ENCODE data around the gene RARG. TPM values are rescaled to one million over a fixed set of nuclear protein-coding genes. Genes with fewer than 3 reads are reported as not detected.

The RARG gene
- total RNA-seq, 1 experiment from 2014 or later, result 11.8 TPM

- no TSS peak for BruUV-seq (replicated peaks)
- TF ChIP-seq CTCF (IDR thresholded peaks at IDR 0.05; ENCODE audit: insufficient read depth in 1 of 2, low read depth in 1 of 2, low read length in 1 of 2, severe bottlenecking in 1 of 2, unreplicated experiment in 1 of 2), result no peak
- H3K4me3 Mint-ChIP-seq (ENCODE audit: unreplicated experiment), result no peak overlapping the region
- H3K27ac Mint-ChIP-seq (ENCODE audit: unreplicated experiment), result no peak overlapping the region
- Histone ChIP-seq H3K4me1 (peaks cover 11% of the 10 kb centered on the region), H3K27me3 (replicated peaks; ENCODE audit: control insufficient read depth, insufficient read depth, low read length) (no peaks in the 10 kb centered on the region), H3K4me3 (ENCODE audit: low read depth, low read length) (no peak overlapping the region), H3K36me3 (ENCODE audit: control insufficient read depth, insufficient read depth, low read length) (no peaks in the 10 kb centered on the region), H3K9me3 (no peaks in the 10 kb centered on the region)
- DNase-seq, result no peak
- H3K4me1 Mint-ChIP-seq (ENCODE audit: low read depth, unreplicated experiment), result peaks cover 13% of the 10 kb centered on the region
- intact Hi-C loops (cut with micrococcal nuclease; ENCODE audit: unreplicated experiment), result no loop called here
- ChIA-PET POLR2A (interaction anchor here (0.6 kb wide), 1 partner anchor 8 kb away, joined by 3 read pairs; the partner anchor contains the start of gene ZNF740), CTCF (interaction anchor here (1.1 kb wide), 1 partner anchor 118 kb away, joined by 3 read pairs; no protein-coding TSS in a partner anchor)
- H3K9me3 Mint-ChIP-seq (ENCODE audit: unreplicated experiment), result no peaks in the 10 kb centered on the region
- no peaks in the 10 kb centered on the region for H3K27me3 Mint-ChIP-seq (ENCODE audit: insufficient read depth, unreplicated experiment)
- H3K36me3 Mint-ChIP-seq (ENCODE audit: insufficient read depth, unreplicated experiment), result no peaks in the 10 kb centered on the region
Observed at GRCh38 chr12:53171725-53172329, 60.2 kb downstream of the RARG start.

GRCh38 chr12:53170876-53171724 is 60.9 kb downstream of the RARG start:
- Mint-ChIP-seq H3K27ac (ENCODE audit: unreplicated experiment) (no peak overlapping the region), H3K9me3 (ENCODE audit: unreplicated experiment) (no peaks in the 10 kb centered on the region), H3K27me3 (ENCODE audit: insufficient read depth, unreplicated experiment) (no peaks in the 10 kb centered on the region), H3K4me1 (ENCODE audit: low read depth, unreplicated experiment) (peaks cover 13% of the 10 kb centered on the region), H3K4me3 (ENCODE audit: unreplicated experiment) (no peak overlapping the region), H3K36me3 (ENCODE audit: insufficient read depth, unreplicated experiment) (no peaks in the 10 kb centered on the region)
- no peaks in the 10 kb centered on the region for H3K27me3 ChIP-seq (replicated peaks; ENCODE audit: control insufficient read depth, insufficient read depth, low read length)
- peaks cover 11% of the 10 kb centered on the region for H3K4me1 ChIP-seq
- no peak overlapping the region for H3K4me3 ChIP-seq (ENCODE audit: low read depth, low read length)
- ChIA-PET CTCF (no interaction called here), POLR2A (no interaction called here)
- no TSS peak for BruUV-seq (replicated peaks)
- no peak for TF ChIP-seq CTCF (IDR thresholded peaks at IDR 0.05; ENCODE audit: insufficient read depth in 1 of 2, low read depth in 1 of 2, low read length in 1 of 2, severe bottlenecking in 1 of 2, unreplicated experiment in 1 of 2)
- intact Hi-C loops (cut with micrococcal nuclease; ENCODE audit: unreplicated experiment), result no loop called here
- DNase-seq, result no peak
- H3K9me3 ChIP-seq, result no peaks in the 10 kb centered on the region
- H3K36me3 ChIP-seq (ENCODE audit: control insufficient read depth, insufficient read depth, low read length), result no peaks in the 10 kb centered on the region

GRCh38 chr12:53170215-53170614 is 61.8 kb downstream of the RARG start:
- BruUV-seq (replicated peaks), result no TSS peak
- no peak overlapping the region for H3K27ac Mint-ChIP-seq (ENCODE audit: unreplicated experiment)
- Histone ChIP-seq H3K4me3 (ENCODE audit: low read depth, low read length) (no peak overlapping the region), H3K9me3 (no peaks in the 10 kb centered on the region), H3K36me3 (ENCODE audit: control insufficient read depth, insufficient read depth, low read length) (no peaks in the 10 kb centered on the region), H3K4me1 (peaks cover 9% of the 10 kb centered on the region), H3K27me3 (replicated peaks; ENCODE audit: control insufficient read depth, insufficient read depth, low read length) (no peaks in the 10 kb centered on the region)
- intact Hi-C loops (cut with micrococcal nuclease; ENCODE audit: unreplicated experiment), result no loop called here
- no peak overlapping the region for H3K4me3 Mint-ChIP-seq (ENCODE audit: unreplicated experiment)
- H3K9me3 Mint-ChIP-seq (ENCODE audit: unreplicated experiment), result no peaks in the 10 kb centered on the region
- no peaks in the 10 kb centered on the region for H3K36me3 Mint-ChIP-seq (ENCODE audit: insufficient read depth, unreplicated experiment)
- no peak for TF ChIP-seq CTCF (IDR thresholded peaks at IDR 0.05; ENCODE audit: insufficient read depth in 1 of 2, low read depth in 1 of 2, low read length in 1 of 2, severe bottlenecking in 1 of 2, unreplicated experiment in 1 of 2)
- H3K4me1 Mint-ChIP-seq (ENCODE audit: low read depth, unreplicated experiment), result peaks cover 7% of the 10 kb centered on the region
- ChIA-PET POLR2A (interaction anchor here (0.7 kb wide), 1 partner anchor 10 kb away, joined by 3 read pairs; the partner anchor contains the start of gene ZNF740), CTCF (no interaction called here)
- DNase-seq, result no peak
- H3K27me3 Mint-ChIP-seq (ENCODE audit: insufficient read depth, unreplicated experiment), result no peaks in the 10 kb centered on the region
